ENCODE results near the gene BROX. TPM values are rescaled to one million over a fixed set of nuclear protein-coding genes. Genes with fewer than 3 reads are reported as not detected.

Gene BROX
- polyA plus RNA-seq, 1 donor (not counting 4 experiments of a cell fraction or from before 2014, with no cell fraction given): 9.6 TPM

- DNase-seq (ENCODE audit: low read depth, low spot score): no peak
Observed at GRCh38 chr1:222749927-222750326, 37.6 kb downstream of the BROX start.

GRCh38 chr1:222750651-222751050, 38.3 kb downstream of the BROX start:
- Histone ChIP-seq H3K9me3 (ENCODE audit: control insufficient read depth, low read depth, low read length) (no peaks in the 10 kb centered on the region), H3K36me3 (ENCODE audit: control insufficient read depth in 2 of 2, extremely low read depth in 1 of 2, insufficient read depth in 2 of 2, low read length in 2 of 2) (no peaks in the 10 kb centered on the region), H3K79me2 (ENCODE audit: control insufficient read depth, insufficient read depth, low read length) (no peaks in the 10 kb centered on the region), H3K4me1 (ENCODE audit: control insufficient read depth, extremely low read depth, insufficient read depth, low read length) (peaks cover 15% of the 10 kb centered on the region), H3K9me1 (ENCODE audit: control insufficient read depth, extremely low read depth, insufficient read depth, low read length) (no peaks in the 10 kb centered on the region), H3K27me3 (ENCODE audit: control insufficient read depth, extremely low read depth, insufficient read depth, low read length) (no peaks in the 10 kb centered on the region), H2AFZ (ENCODE audit: control insufficient read depth, low read length) (no peak overlapping the region), H4K20me1 (ENCODE audit: control insufficient read depth, extremely low read depth, insufficient read depth, low read length) (no peaks in the 10 kb centered on the region), H3K4me2 (ENCODE audit: control insufficient read depth, extremely low read depth, insufficient read depth, low read depth, low read length) (no peak overlapping the region), H3K4me3 (ENCODE audit: control insufficient read depth in 2 of 3, extremely low read depth in 1 of 3, insufficient read depth in 2 of 3, low read depth in 1 of 3, low read length in 3 of 3) (no peak overlapping the region), H3K27ac (ENCODE audit: control insufficient read depth, insufficient read depth, low read length) (no peak overlapping the region), H3K9ac (ENCODE audit: control insufficient read depth, extremely low read depth, insufficient read depth, low read length) (no peak overlapping the region)
- DNase-seq (ENCODE audit: low read depth, low spot score) (no peak), FAIRE-seq (no peak)
- TF ChIP-seq CTCF (optimal IDR thresholded peaks at IDR 0.05 in 1 of 3, IDR thresholded peaks at IDR 0.05 in 1 of 3, conservative IDR thresholded peaks at IDR 0.05 in 1 of 3; ENCODE audit: extremely low read depth in 1 of 3, insufficient read depth in 2 of 3, low read length in 3 of 3) (no peak), EZH2 (IDR thresholded peaks at IDR 0.05; ENCODE audit: low read length) (no peak)
- dilution Hi-C loops (cut with MboI; ENCODE audit: extremely low pct_ligation_motif_present, low sequenced_read_pairs): no loop called here

More at GRCh38 chr1:222749927-222750326, 37.6 kb downstream of the BROX start:
- no peak for FAIRE-seq
- H3K27ac ChIP-seq (ENCODE audit: control insufficient read depth, insufficient read depth, low read length): no peak overlapping the region
- H3K4me1 ChIP-seq (ENCODE audit: control insufficient read depth, extremely low read depth, insufficient read depth, low read length): peaks cover 10% of the 10 kb centered on the region
- H3K9ac ChIP-seq (ENCODE audit: control insufficient read depth, extremely low read depth, insufficient read depth, low read length): no peak overlapping the region
- no peak overlapping the region for H3K4me2 ChIP-seq (ENCODE audit: control insufficient read depth, extremely low read depth, insufficient read depth, low read depth, low read length)
- no peaks in the 10 kb centered on the region for H3K9me1 ChIP-seq (ENCODE audit: control insufficient read depth, extremely low read depth, insufficient read depth, low read length)
- dilution Hi-C loops (cut with MboI; ENCODE audit: extremely low pct_ligation_motif_present, low sequenced_read_pairs): no loop called here
- H3K79me2 ChIP-seq (ENCODE audit: control insufficient read depth, insufficient read depth, low read length): no peaks in the 10 kb centered on the region
- H3K36me3 ChIP-seq (ENCODE audit: control insufficient read depth in 2 of 2, extremely low read depth in 1 of 2, insufficient read depth in 2 of 2, low read length in 2 of 2): no peaks in the 10 kb centered on the region
- no peaks in the 10 kb centered on the region for H4K20me1 ChIP-seq (ENCODE audit: control insufficient read depth, extremely low read depth, insufficient read depth, low read length)
- no peaks in the 10 kb centered on the region for H3K9me3 ChIP-seq (ENCODE audit: control insufficient read depth, low read depth, low read length)
- H3K27me3 ChIP-seq (ENCODE audit: control insufficient read depth, extremely low read depth, insufficient read depth, low read length): no peaks in the 10 kb centered on the region
- H2AFZ ChIP-seq (ENCODE audit: control insufficient read depth, low read length): no peak overlapping the region
- no peak overlapping the region for H3K4me3 ChIP-seq (ENCODE audit: control insufficient read depth in 2 of 3, extremely low read depth in 1 of 3, insufficient read depth in 2 of 3, low read depth in 1 of 3, low read length in 3 of 3)
- TF ChIP-seq EZH2 (IDR thresholded peaks at IDR 0.05; ENCODE audit: low read length): no peak
- TF ChIP-seq CTCF (optimal IDR thresholded peaks at IDR 0.05 in 1 of 3, IDR thresholded peaks at IDR 0.05 in 1 of 3, conservative IDR thresholded peaks at IDR 0.05 in 1 of 3; ENCODE audit: extremely low read depth in 1 of 3, insufficient read depth in 2 of 3, low read length in 3 of 3): peak in 1 of 3 experiments; percentile 26

Measured in keratinocyte (primary cell).